ENCODE data around the gene TMTC2.
A peak's percentile ranks its signal among the peaks of the same experiment; 100 is the strongest.
"Not testable (repeated sequence)": the region's sequence is repeated elsewhere in the genome, so short reads cannot be mapped to it uniquely, and the experiment has no call there.

Gene TMTC2

DNA sequence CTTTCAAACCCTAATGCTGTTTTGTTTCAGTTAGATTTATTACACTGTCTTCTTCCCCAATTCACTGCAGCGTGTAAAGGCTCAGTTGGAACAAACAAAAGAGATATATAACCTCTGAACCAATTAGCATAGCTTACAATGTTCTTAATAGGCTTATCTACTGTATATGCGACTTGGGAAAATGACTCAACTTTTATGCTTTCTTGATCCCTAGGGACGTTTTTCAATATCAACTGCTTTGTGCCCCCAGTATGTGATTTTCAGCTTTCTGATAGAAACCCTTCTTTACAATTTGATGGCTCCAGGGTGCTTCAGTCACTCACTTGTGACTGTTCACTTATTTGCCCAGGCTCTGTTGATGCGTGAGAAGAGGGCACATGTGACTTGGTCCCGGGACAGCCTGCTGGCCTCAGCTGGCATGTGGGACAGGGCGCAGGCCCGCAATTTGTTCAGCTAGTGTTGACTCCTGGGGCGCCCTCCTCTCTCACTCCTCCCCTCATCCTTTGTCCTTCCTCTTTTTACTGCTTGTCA lies 107.1 kb downstream of the TMTC2 start:
- no peak for DNase-seq

DNA sequence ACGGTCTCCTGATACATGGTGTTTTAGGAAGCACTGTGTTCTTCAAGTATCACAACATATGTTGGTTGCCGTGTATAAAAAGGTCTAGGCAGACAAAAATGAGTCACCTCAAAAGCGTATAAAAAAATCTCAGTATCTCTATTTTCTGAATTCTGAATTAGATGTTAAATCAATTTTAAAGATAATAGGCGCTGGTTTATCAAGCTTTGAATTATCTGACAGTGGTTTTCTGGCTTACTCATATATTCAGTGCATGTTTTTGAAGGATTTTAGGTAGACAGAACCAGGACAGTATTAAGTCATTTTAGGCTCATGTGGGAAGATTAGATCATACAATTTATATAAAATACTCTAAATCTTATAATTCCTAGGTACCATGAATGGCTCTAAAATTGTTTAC lies 110.8 kb downstream of the TMTC2 start:
- no peak for DNase-seq

DNA sequence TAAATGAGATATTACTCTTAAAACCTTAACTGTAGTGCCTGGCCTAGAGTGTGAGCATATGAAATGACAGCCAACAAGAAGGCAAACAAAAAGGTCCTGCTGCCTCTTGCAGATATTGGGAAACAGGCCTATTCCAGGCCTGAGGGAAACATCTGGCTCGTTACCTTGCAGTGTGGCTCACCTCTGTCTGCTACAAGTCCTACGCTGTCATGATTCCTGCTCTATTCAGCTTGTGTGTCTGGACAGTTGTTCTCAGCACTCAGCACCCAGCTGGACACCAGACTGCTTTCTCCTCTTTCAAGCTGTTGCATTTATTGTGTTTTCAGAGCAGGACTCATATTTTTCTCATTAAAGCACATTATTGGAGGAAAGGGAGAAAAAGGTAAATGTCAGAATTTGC lies 113.5 kb downstream of the TMTC2 start:
- no peak for DNase-seq

DNA sequence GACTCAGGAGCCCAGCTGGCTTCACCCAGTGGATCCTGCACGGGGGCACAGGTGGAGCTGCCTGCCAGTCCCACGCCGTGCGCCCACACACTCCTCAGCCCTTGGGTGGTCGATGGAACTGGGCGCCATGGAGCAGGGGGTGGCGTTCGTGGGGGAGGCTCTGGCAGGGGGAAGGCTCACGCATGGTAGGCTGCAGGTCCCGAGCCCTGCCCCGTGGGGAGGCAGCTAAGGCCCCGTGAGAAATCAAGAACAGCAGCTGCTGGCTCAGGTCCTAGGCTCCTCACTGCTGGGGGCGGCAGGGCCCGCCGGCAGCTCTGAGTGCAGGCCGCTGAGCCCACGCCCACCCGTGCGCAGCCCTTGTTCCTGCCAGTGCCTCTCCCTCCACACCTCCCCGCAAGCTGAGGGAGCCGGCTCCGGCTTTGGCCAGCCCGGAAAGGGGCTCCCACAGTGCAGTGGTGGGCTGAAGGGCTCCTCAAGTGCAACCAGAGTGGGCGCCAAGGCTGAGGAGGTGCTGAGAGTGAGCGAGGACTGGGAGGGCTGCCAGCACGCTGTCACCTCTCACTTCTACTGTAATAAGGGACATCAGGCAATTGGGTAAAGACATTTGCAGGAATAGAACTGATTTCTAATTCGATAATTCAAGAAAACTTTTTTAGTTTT lies 115.4 kb downstream of the TMTC2 start:
- no peak for DNase-seq

DNA sequence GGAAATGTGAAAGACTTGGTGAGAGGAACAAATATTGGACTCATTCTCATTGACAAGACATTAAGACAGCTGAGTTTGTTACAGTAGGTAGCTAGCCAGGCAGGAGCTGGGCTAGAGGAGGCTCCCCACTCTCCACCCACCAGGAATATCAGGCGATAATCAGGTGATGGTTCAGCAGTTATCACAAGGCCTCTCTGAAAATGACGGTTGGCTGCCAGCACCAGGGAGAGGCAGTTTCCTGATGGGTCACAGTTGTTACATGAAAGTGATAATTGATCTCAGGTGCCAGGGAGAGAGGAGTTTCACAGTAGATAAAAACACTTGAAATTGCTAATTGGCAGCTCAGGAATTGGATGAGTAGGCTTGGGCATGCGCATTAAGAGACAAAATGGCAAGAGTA lies 116.5 kb downstream of the TMTC2 start:
- no peak for DNase-seq

DNA sequence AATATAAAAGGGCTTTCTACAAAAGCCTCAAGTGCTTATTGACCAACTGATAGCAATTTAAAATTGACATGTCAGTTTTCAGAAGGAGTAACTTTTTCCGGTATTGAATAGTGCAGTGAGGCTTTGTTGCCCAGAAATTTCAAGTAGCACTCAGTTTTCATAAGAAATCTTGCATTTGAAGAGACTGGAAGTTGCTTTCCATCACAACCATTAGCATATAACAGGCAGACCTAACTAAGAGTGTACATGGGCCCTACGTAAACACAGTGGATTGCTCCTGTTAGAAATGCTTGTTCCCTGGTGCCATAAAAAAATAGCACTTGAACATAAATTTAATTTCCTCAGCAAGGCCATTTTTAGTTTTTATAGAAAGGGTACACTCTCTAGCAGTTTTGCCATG lies 117.9 kb downstream of the TMTC2 start:
- no peak for DNase-seq

DNA sequence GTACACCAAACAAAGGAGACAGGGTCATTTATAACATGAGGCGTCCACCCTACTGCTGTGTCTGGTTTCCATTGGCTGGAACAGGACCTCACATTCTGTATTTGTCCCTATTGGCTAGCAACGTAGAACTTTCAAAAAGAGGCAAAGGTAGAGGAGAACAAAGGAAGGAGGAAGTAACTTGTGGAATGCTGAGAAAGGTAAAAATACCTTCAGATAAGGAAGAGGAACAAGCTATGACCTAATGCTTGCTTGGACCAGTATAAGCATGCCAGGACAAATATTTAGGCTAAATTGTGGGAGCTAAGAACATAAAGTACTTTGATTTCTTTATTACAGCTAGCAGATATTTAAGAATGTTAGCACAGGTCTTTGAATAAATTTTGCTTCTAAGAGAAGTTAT lies 118.3 kb downstream of the TMTC2 start:
- not testable (repeated sequence) for DNase-seq

DNA sequence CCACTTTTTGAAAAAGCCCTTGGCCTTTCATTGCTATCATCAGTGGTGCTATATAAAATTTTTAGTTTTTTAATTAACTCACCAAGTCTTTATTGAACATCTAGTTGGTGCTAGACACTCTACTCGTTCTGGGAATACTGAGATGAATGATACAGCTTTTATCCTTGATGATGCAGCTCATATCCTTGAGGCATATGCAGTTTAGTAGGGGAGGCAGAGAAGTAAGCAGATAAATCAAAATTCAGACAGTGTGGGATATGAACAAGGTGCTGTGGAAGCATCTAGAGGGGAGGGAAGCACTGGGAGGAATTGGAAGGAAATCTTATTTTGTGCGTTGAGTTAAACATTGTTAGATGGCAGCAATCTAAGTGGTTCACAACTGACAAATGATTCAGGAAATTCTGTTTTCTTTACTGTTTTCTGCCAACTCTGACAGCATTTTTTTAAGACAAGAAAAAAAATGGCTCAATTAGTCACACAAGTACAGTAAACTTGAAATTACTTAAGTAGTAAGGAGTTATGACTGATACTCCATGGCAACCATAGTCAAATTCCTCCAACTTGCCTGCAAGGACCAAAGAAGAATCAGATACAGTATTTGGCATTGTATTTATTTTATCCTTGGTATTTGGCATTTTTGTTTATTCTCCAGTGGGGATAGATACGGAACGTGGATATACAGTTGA lies 119.2 kb downstream of the TMTC2 start:
- DNase-seq: no peak

DNA sequence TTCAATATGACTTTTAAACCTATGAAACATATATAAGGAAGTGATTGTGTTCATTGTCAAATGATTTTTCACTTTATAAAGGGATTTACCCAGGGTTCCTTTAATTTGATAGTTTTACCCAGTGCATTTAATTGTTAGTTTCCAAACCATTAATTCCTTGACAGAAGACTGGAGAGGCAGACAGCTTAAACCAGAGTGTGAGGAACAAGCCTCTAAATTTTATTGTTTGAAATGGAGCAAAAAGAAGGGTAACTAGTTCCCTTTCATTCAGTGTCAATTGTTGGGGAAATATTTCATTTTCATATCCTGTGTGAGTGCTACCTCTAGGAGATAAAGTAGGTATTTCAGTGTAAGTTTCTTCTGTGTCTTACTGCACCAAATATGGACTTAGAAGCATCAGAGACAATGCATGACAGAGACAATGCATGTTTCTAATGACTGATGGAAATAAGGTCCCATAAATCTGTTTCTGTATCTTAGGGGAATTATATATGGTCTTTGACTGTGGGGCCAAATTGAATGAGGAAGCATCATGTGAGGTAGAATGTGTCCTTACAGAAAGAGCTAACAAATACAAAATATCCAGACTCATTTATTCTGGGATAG lies 120.5 kb downstream of the TMTC2 start:
- DNase-seq: no peak

DNA sequence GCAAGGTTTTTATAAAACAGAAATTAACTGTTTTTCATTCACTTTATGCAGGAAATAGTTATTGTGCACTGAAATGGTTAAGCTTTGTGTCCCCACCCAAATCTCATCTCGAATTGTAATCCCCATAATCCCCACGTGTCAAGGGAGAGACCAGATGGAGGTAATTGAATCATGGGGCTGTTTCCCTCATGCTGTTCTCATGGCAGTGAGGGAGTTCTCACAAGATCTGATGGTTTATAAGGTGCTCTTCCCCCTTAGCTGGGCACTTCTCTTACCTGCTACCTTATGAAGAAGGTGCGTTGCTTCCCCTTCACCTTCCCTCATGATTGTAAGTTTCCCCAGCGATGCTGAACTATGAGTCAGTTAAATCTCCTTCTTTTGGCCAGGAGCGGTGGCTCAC lies 123.9 kb downstream of the TMTC2 start:
- DNase-seq: no peak

DNA sequence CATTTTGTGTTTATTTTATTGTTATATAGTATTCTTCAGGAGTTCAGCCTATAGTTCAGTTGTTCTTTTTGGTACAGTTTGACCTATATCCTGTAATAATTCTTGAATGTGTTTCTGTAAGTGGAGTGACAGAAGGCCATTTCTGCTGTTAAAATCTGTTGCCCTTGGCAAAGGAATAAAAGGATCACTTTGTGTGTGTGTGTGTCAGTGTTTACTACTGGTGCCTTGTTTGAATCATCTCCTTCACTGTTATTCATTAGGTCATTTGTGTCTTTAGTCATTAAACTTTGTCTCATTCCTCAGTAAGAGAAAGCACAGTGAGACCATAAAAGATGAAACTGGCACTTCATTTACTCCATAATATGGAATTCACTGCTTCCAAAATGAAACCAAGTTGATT lies 130.7 kb downstream of the TMTC2 start:
- no peak for DNase-seq

DNA sequence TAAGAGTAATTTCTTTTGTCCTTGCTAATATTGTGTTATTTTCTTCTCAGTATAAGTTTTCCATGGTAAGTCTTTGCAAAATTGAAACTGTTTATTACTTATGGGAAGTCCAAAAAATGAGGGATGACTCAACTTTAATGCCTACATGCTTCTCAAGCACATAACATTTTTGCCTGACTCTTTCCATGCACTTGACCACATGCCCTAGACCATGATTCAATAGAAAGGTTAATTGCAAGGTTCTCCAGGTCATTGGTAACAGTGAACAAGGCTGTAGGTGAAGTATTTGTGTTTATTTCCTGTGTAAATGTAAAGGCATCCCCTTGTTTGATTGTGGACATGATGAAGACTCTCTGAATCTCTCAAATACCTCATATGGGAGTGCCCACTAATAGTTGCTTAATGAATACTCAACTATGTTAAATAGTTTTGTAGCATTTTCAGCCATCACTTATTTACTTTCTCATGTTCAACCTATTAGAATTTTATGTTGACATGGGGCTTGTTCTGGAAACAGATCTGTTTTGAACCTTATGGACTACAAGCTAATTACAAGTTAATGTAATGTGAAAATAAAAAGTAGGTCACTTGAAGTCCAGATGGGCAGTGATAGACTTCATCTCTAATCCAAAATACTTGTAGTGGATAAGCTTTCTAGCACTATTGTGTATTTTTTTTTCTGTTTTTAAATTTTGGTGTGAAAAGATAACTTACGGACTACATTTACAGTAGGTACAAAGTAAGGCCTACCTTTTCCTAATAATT lies 131.7 kb downstream of the TMTC2 start:
- DNase-seq: no peak

DNA sequence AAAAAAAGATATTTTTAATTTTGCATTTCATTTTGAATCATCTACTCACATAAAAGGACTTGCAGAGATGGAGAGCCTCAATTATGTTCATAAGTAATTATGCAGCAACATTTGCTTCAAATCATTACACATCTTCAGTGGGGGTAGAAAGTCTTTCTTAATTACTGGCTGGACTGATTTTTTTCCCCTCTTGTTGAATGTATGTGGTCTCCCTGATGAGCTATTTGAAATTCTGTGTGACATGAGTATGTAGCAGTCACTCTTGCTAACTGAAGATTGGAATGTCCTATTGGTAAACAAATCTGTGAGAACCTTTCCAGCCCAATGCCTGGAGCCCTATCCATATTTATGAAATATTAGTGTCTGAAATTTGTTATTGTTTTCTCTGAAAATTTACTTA lies 139.8 kb downstream of the TMTC2 start:
- no peak for DNase-seq

DNA sequence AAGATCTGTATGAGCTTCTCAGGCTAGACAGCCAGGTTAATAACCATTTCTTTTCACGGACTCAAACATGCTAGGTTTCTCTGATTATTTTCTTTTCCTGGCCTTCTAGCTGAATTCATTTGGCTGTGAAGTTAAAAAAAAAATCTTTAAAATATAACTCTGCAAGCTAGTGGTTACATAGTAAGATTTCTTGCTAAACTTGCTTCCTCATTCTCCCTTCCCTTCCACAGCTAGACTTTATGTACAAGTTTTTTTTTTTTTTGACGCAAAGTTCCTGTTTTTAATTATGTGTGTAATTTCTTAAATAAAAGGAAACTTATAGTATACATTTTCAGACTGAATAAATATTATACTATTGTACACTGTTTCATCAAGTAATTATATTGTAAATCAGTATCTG lies 145.4 kb downstream of the TMTC2 start:
- DNase-seq: peak; percentile 77 to 84

DNA sequence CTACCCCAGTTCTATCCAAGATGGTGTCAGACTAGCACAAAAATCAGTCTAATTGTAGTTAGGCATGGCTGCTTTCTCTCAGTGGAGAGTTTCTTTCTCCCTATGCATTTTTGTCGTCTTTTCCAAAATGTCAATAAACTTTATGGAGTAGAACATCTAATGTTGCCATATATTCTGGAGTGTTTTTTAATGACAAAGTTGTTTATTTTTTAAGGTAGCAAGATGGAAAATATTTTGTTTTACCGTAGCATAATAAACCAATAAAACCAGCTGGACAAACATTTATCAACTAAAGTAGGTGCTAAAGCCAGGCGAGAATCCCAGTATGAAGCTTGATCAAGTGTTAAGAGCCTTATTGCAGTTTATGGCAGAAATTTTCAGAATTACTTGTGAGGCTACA lies 146.3 kb downstream of the TMTC2 start:
- DNase-seq: no peak

DNA sequence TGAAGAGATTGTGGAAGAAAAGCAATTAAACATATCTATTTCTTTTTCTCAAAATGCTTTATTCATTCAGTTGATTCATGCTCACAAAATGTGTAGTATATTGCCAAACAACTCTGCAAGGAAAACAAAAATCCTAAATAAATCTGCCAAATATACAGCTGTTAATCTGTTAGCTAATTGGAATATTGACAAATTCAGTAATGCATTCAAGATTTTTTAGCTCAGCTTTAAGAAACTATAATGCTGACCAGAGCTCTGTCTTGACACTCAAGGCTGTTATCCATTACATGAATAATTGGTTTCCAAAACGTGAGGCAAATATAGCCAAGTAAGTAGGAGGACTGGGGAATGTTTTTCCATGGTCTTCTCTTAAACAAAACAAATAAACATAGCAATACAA lies 146.8 kb downstream of the TMTC2 start:
- no peak for DNase-seq

DNA sequence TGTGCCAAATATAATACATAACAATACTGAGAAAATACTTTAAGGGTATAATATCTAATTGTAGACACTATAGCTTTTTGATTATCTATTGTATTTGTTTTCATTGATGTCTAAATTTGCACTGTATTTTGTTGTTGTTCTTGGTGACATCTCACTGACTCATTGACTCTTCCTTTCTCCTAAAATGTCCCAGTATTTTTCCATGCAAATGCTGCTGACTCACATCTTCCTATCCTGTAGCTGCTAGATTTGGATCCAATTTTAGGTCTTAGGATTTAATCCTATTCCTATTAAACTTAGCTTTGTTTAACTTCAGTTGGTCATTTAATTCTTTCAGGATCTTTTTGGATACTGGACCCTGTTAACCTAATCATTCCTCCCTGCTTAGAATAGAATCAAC lies 148.5 kb downstream of the TMTC2 start:
- no peak for DNase-seq

DNA sequence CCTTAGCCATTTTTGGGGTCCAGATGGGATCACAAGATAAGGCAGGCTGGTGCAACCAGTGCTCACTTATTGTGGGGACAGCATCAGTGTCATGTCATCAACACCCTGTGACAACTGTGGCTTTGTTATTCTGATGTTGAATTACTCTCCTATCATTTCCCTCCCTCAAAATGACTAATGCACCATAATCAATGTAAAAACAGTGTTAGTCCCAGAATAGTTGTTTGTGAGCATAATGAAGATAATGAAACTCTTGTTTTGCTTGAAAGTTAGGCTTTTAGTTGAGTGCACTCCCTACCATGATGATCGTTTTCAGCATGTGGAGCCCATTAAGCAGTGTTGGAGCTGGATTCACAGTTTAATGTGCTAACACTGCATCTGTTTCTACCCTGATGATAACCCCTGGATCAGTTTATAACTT lies 151.4 kb downstream of the TMTC2 start:
- DNase-seq: no peak

DNA sequence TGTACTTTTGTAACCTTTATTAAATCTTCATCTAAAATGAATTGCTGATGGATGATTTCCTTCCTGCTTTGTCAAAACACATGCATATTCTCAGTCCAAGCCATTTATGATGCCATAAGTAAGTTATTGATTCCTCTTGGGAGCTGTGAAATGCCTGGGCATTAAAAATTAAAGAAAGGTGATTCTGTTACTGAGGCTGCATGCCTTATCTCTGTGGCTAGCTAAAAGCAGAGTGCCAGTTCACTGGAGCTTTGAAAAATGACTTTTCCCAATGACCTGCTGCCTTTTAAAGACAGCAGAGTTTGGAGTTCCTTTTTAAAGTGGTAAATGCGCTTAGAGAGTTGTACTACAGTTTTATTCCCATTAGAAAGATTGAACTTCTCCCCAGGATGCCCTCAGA lies 152.1 kb downstream of the TMTC2 start:
- DNase-seq: no peak

DNA sequence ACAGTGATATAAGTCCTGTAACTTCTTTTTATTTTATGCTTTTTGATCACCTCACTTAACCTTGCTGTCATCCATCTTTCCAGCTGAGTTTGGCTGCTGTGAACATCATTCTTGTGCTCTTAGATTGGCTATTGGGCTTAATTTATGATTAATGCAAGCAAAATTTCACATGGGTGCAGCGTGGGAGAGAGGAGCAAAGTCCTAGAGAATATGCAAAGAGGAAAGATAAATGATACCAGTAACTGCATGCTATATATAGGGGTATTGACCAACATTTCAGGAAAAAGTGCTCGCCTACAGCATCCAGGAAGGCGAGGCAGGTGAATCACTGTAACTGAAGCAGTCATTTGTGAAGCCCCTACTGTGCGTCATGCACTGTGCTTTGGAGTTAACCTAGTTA lies 153.1 kb downstream of the TMTC2 start:
- DNase-seq: no peak

DNA sequence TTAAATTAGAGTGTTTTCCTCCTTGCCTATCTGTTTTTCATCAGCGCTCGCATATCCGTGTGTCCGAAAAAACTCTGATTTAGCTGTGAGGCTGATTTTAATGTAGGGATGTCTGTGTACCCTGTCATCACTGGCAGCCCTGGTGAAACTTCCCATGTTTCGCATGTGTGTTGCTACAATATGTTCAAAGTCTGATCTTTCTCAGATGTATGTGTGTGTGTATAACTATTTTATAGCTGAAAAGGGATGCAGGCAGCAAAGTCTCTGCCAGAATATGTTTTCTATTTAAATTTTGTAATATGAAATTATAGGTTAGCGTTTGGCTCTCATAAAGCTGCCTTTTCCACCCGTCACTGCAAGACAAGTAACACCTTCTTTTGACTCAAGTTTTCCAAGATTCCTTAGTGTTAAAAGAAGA lies 154.8 kb downstream of the TMTC2 start:
- no peak for DNase-seq

DNA sequence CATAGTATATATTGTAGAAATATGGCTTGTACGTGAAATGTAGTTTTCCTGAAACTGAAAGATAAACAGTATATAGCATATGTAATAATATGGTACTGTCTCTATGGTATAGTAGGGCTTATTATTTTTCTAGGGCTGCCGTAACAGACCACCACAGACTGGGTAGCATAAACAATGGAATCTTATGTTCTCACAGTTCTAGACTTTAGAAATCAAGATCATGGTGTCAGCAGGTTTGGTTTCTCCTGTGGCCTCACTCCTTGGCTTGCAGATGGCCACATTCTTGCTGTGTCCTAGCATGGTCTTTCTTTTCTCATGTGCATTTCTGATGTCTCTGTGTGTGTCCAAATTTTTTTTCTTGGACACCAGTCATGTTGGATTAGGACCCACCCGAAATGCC lies 155.8 kb downstream of the TMTC2 start:
- no peak for DNase-seq

DNA sequence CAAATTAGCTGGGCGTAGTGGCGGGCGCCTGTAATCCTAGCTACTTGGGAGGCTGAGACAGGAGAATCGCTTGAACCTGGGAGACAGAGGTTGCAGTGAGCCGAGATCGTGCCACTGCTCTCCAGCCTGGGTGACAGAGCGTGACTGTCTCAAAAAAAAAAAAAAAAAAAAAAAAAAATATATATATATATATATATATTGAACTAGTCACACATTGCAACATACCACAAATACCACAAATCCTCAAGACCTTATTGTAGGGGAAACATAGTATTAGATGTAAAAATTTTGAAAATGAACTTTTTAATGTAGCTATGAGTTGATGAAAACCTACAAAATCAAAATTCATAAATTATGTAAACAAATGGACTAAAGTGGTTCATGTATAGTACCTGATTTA lies 158.4 kb downstream of the TMTC2 start:
- DNase-seq: peak; percentile 13 to 23

DNA sequence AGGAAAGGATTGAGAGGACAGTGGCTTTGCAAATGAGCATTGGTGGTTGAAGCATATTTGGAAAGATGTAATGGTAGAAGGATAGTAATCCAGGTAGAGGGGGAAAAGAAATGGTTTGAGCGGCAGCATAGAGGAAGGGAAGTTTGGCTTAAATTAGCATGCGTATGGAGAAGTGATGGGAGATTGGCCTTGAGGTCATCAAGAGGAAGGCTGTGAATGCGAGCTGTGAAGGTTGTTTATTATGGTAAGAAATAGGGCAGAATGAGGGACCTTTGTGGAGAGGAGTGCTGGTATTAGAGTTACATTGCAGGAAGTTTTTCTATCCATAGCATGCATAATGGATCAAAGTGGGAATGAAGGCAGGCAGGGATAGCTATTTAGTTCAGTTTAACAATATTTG lies 162.1 kb downstream of the TMTC2 start:
- DNase-seq: no peak

All from AML-193 (cell line).